Lower leg skin (tissue), 3 donors: ENCODE results near the gene ADAMTSL2.

ENCODE experiments used
- POLR2A ChIP-seq, 2 donors: fragments of 450-650 bp; IDR thresholded peaks; one replicate each; pipeline ENCODE4 v1.6.1; 2016 to 2017; ENCODE audit warnings: antibody characterized with exemption in 2 of 2, mild to moderate bottlenecking in 1 of 2, moderate library complexity in 1 of 2
- TF ChIP-seq, protein P1 (sequence below), 3 donors: fragments of 450-650 bp; IDR thresholded peaks; one replicate each; pipeline ENCODE4 v1.5.1; 2016; ENCODE audit warnings: antibody characterized with exemption in 3 of 3, mild to moderate bottlenecking in 3 of 3, moderate library complexity in 2 of 3

- TF ChIP-seq, protein P1, sequence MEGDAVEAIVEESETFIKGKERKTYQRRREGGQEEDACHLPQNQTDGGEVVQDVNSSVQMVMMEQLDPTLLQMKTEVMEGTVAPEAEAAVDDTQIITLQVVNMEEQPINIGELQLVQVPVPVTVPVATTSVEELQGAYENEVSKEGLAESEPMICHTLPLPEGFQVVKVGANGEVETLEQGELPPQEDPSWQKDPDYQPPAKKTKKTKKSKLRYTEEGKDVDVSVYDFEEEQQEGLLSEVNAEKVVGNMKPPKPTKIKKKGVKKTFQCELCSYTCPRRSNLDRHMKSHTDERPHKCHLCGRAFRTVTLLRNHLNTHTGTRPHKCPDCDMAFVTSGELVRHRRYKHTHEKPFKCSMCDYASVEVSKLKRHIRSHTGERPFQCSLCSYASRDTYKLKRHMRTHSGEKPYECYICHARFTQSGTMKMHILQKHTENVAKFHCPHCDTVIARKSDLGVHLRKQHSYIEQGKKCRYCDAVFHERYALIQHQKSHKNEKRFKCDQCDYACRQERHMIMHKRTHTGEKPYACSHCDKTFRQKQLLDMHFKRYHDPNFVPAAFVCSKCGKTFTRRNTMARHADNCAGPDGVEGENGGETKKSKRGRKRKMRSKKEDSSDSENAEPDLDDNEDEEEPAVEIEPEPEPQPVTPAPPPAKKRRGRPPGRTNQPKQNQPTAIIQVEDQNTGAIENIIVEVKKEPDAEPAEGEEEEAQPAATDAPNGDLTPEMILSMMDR (IDR thresholded peaks at IDR 0.05) = no peak
- no peak for TF ChIP-seq POLR2A (IDR thresholded peaks at IDR 0.05)
Observed at GRCh38 chr9:133524679-133525228, 9.8 kb upstream of the ADAMTSL2 start, which contains the start of gene MYMK.
